Ovary (tissue), 3 donors: Measurements from ENCODE around the gene SLC25A4.

ENCODE experiments used
- EP300 ChIP-seq: sonication (generic); formaldehyde crosslinking; IDR thresholded peaks from one replicate; pipeline ENCODE4 v1.6.1; 2017; ENCODE audit warnings: antibody characterized with exemption
- POLR2A ChIP-seq: fragments of 450-650 bp; IDR thresholded peaks from one replicate; pipeline ENCODE4 v1.6.1; 2017; ENCODE audit warnings: antibody characterized with exemption, mild to moderate bottlenecking, moderate library complexity
- TF ChIP-seq, protein P1 (sequence below), 3 donors: fragments of 450-650 bp in 2 of 3; fragments of 200-600 bp in 1 of 3; IDR thresholded peaks; one replicate each; pipeline versions ENCODE4 v1.5.1 to v1.8.0; 2016 to 2022; ENCODE audit warnings: antibody characterized with exemption in 3 of 3, mild to moderate bottlenecking in 1 of 3
- donor health status: DM: no; HTN: no; CAD: no.

DNA sequence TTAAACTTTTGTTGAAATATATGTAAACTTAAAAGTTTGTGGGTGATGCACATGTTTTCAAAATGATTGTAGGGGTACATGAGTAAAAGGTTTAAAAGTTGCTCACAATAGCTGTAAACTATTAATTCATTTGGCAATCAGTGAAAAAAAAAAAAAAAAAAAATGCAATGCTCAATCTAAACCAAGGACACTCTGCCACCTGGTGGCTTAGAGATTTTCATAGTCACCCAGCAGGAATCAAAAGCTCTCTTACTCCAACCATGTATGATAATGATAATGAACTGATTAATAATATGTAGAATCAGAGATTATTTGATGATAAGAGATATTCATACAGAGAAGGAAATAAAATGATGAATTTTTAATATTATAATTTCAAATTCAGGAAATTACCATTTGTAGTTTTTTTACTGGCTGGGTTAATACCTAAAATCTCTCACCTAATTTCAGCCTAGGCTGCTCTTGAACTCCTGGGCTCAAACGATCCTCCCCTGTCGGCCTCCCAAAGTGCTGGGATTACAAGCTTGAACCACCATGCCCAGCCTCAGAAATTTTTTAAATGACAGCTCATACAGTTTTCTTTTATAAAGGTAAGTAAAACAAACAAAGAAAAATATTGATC is 46.9 kb upstream of the SLC25A4 start:
- TF ChIP-seq POLR2A (no peak), EP300 (no peak)
- TF ChIP-seq, protein P1, sequence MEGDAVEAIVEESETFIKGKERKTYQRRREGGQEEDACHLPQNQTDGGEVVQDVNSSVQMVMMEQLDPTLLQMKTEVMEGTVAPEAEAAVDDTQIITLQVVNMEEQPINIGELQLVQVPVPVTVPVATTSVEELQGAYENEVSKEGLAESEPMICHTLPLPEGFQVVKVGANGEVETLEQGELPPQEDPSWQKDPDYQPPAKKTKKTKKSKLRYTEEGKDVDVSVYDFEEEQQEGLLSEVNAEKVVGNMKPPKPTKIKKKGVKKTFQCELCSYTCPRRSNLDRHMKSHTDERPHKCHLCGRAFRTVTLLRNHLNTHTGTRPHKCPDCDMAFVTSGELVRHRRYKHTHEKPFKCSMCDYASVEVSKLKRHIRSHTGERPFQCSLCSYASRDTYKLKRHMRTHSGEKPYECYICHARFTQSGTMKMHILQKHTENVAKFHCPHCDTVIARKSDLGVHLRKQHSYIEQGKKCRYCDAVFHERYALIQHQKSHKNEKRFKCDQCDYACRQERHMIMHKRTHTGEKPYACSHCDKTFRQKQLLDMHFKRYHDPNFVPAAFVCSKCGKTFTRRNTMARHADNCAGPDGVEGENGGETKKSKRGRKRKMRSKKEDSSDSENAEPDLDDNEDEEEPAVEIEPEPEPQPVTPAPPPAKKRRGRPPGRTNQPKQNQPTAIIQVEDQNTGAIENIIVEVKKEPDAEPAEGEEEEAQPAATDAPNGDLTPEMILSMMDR (IDR thresholded peaks at IDR 0.05), result peak in 2 of 3 donors; percentile 21 to 57
